GM18858 (cell line): ENCODE results near the gene INS.

Source experiments
- ATAC-seq: cut with Tn5 transposase; IDR thresholded peaks from one replicate; pipeline ENCODE4 v1.9.1; 2021; ENCODE audit not compliant: unreplicated experiment

The INS gene

GRCh38 chr11:2121227-2122130, 39.5 kb downstream of the INS start:
- ATAC-seq, result no peak

GRCh38 chr11:2120359-2121100, 40.5 kb downstream of the INS start:
- no peak for ATAC-seq

GRCh38 chr11:2118677-2119076, 42.3 kb downstream of the INS start:
- no peak for ATAC-seq

GRCh38 chr11:2116680-2117079, 44.3 kb downstream of the INS start:
- no peak for ATAC-seq

GRCh38 chr11:2115308-2115707, 45.7 kb downstream of the INS start:
- ATAC-seq, result no peak

GRCh38 chr11:2114430-2115241, 46.4 kb downstream of the INS start:
- no peak for ATAC-seq

- no peak for ATAC-seq
Measured at GRCh38 chr11:2113776-2114175, 47.2 kb downstream of the INS start.

- ATAC-seq, result no peak
Measured at GRCh38 chr11:2110521-2110920, 50.5 kb downstream of the INS start.
